HL-60 (cell line): ENCODE results near the gene KLHDC2.

Source experiments
- CTCF ChIP-seq: IDR thresholded peaks from one replicate; pipeline ENCODE4 v1.5.1; 2011; ENCODE audit warnings: low read length, control low read depth, inconsistent platforms; ENCODE audit not compliant: insufficient read depth
- GABPA ChIP-seq: IDR thresholded peaks from 2 replicates; pipeline ENCODE4 v1.6.1; 2012; ENCODE audit warnings: low read depth
- REST ChIP-seq: IDR thresholded peaks from 2 replicates; pipeline ENCODE4 v1.6.1; 2012; ENCODE audit warnings: low read depth; ENCODE audit not compliant: insufficient replicate concordance

GRCh38 chr14:49754570-49755097 is 13.3 kb upstream of the KLHDC2 start:
- TF ChIP-seq CTCF: no peak
- no peak for TF ChIP-seq REST
- no peak for TF ChIP-seq GABPA
